NT2/D1 (cell line): ENCODE data around the gene SLC7A10.
A peak's percentile ranks its signal among the peaks of the same experiment; 100 is the strongest.

Experiments
- DNase-seq: peaks from one replicate; pipeline ENCODE4 v3.0.0-alpha.2; 2011; ENCODE audit warnings: low read depth, low spot score
- H3K27me3 ChIP-seq: 2 replicates; pipeline ENCODE4 v1.6.0; 2011; ENCODE audit warnings: mild to moderate bottlenecking; ENCODE audit not compliant: insufficient read length, insufficient read depth
- H3K36me3 ChIP-seq: 2 replicates; pipeline ENCODE4 v1.6.1; 2011; ENCODE audit warnings: mild to moderate bottlenecking, low read length, mixed read lengths; ENCODE audit not compliant: insufficient read depth, insufficient read length
- H3K4me1 ChIP-seq: 2 replicates; pipeline ENCODE4 v1.5.1; 2011; ENCODE audit not compliant: insufficient read depth, insufficient read length
- H3K4me3 ChIP-seq: 2 replicates; pipeline ENCODE4 v1.5.1; 2011; ENCODE audit warnings: low read depth; ENCODE audit not compliant: insufficient read length
- H3K9ac ChIP-seq: 2 replicates; pipeline ENCODE4 v1.6.0; 2011; ENCODE audit warnings: low read depth; ENCODE audit not compliant: insufficient read length
- H3K9me3 ChIP-seq: 2 replicates; pipeline ENCODE4 v1.5.1; 2011; ENCODE audit warnings: mild to moderate bottlenecking, low read length; ENCODE audit not compliant: insufficient read depth
- SUZ12 ChIP-seq: IDR thresholded peaks from 2 replicates; pipeline ENCODE4 v1.6.1; 2011; ENCODE audit not compliant: insufficient read length, insufficient read depth; ENCODE audit errors: extremely low read depth
- YY1 ChIP-seq: IDR thresholded peaks from 2 replicates; pipeline ENCODE4 v1.6.1; 2011; ENCODE audit not compliant: insufficient read length, insufficient read depth
- ZNF274 ChIP-seq: IDR thresholded peaks from 2 replicates; pipeline ENCODE4 v1.6.1; 2011; ENCODE audit warnings: mild to moderate bottlenecking, low read depth, low read length

Gene SLC7A10

DNA sequence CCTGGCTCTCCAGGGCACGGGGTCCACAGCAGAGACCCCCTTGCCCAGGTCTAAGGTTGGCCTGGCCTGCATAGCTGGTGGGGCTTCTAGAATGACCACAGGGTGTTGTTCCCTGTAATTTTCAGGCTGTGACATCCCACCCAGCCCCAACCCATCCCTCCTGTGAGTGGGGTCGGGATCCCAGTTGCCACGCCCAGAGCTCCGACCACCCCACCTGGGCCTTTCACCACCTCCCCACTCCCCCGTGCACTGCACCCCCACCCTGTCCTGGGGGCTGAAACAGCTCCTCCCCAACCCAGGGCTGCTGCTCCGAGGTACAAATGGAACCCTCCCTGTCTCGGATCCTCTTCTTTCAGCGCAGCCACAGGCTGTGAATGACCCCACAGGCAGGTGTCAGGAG is 8.4 kb upstream of the SLC7A10 start:
- H3K9ac ChIP-seq: no peak overlapping the region
- H3K4me3 ChIP-seq: no peak overlapping the region
- TF ChIP-seq SUZ12 (no peak), ZNF274 (no peak), YY1 (no peak)
- H3K27me3 ChIP-seq: peaks cover 5% of the 10 kb centered on the region
- H3K36me3 ChIP-seq: no peaks in the 10 kb centered on the region
- no peaks in the 10 kb centered on the region for H3K4me1 ChIP-seq
- peaks cover 7% of the 10 kb centered on the region; the same call in 1 of the 2 replicates for H3K9me3 ChIP-seq
- no peak for DNase-seq

DNA sequence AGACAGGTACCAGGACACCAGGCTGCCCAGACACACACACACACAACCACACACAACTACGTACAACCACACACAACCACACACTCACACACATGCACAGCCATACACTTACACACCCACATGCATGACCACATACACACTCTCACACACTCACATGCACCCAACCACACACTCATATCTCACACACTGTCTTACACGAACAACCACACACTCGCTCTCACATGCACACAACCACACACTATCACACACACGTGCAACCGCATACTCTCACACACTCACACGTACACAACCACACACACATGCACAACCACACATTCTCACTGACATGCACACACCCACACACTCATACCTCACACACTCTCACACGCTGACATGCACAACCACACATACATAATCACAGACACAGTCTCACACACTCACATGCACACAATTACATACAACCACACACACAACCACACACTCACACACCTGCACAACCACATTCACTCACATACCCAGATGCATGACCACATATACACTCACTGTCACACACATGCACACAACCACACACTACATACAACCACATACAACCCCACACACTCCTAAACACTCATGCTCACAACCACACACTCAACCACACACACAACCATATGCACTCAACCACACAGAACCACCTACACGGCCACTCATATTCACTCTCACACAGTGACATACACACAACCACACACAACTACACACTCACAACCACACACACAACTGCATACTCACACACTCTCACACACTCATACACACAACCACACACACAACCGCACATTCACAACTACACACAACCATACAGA is 7.6 kb upstream of the SLC7A10 start:
- TF ChIP-seq SUZ12 (no peak), ZNF274 (no peak), YY1 (no peak)
- H3K4me1 ChIP-seq: no peaks in the 10 kb centered on the region
- no peak for DNase-seq
- H3K36me3 ChIP-seq: no peaks in the 10 kb centered on the region
- no peak overlapping the region for H3K9ac ChIP-seq
- H3K9me3 ChIP-seq: peaks cover 15% of the 10 kb centered on the region
- no peak overlapping the region for H3K4me3 ChIP-seq
- H3K27me3 ChIP-seq: peaks cover 5% of the 10 kb centered on the region

DNA sequence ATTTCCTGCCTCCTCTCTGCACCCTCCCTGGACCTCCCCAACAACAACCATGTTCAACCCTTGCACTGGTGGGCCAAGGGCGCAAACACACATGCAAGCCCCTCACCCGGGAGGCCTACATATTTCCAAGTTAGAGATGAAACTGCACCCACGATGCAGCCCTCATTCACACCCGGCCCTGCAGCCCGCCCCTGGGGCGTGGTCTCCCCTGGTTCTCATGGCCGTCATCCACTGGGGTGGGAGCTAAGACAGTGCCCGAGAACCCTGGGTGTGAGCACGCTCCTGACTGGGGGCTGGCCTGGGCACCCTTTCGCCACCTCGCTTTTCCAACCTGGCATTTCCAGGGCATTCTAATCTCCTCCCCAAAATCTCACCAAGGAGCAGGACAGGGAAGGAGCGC is 7.0 kb upstream of the SLC7A10 start:
- DNase-seq: no peak
- Histone ChIP-seq H3K4me1 (no peaks in the 10 kb centered on the region), H3K9me3 (peaks cover 21% of the 10 kb centered on the region), H3K27me3 (peaks cover 5% of the 10 kb centered on the region), H3K9ac (no peak overlapping the region), H3K4me3 (no peak overlapping the region), H3K36me3 (no peaks in the 10 kb centered on the region)
- TF ChIP-seq YY1: no peak
- TF ChIP-seq SUZ12: no peak
- TF ChIP-seq ZNF274: no peak

DNA sequence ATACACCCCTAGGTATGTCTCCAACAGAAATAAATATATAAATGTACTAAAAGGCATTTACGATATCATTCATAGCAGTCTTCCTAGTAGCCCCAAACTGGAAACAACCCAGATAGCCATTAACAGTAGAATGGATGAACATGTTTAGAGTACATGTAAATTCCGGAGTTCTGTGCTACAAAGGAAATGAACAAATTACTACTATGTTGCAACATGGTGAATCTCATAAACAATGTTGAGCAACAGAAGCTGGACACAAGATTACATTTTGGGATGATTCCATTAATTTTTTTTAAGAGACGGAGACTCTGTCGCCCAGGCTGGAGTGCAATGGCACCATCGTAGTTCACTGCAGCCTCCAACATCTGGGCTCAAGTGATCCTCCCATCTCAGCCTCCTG is 5.9 kb upstream of the SLC7A10 start:
- H3K9me3 ChIP-seq: peaks cover 23% of the 10 kb centered on the region
- H3K4me3 ChIP-seq: no peak overlapping the region
- no peak for DNase-seq
- no peak for TF ChIP-seq YY1
- TF ChIP-seq SUZ12: no peak
- no peak for TF ChIP-seq ZNF274
- H3K27me3 ChIP-seq: peaks cover 5% of the 10 kb centered on the region
- H3K9ac ChIP-seq: no peak overlapping the region
- H3K4me1 ChIP-seq: no peaks in the 10 kb centered on the region
- no peaks in the 10 kb centered on the region for H3K36me3 ChIP-seq

DNA sequence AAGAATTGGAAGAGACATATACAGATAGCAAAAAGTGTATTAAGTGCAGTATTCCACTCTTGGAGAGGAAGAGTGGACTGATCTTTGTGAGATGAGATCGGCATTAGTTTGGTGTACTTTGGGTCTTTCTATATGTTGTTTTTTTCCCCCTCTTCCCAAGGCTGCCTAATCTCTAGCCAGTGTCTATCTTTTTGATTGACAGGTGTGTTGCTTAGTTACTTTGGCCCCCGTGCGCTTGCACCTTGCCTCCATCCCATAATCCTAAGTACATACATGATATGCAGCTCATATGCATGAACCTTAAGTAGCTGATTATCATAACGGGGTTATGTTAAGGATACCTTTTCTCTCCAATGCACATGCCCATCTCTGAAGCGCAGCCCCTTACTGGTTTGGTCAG is 4.3 kb upstream of the SLC7A10 start:
- peaks cover 23% of the 10 kb centered on the region for H3K9me3 ChIP-seq
- no peak for DNase-seq
- H3K9ac ChIP-seq: no peak overlapping the region
- H3K27me3 ChIP-seq: peaks cover 18% of the 10 kb centered on the region
- H3K4me1 ChIP-seq: peaks cover 2% of the 10 kb centered on the region
- no peak overlapping the region for H3K4me3 ChIP-seq
- no peaks in the 10 kb centered on the region for H3K36me3 ChIP-seq
- no peak for TF ChIP-seq YY1
- TF ChIP-seq ZNF274: no peak
- TF ChIP-seq SUZ12: no peak

DNA sequence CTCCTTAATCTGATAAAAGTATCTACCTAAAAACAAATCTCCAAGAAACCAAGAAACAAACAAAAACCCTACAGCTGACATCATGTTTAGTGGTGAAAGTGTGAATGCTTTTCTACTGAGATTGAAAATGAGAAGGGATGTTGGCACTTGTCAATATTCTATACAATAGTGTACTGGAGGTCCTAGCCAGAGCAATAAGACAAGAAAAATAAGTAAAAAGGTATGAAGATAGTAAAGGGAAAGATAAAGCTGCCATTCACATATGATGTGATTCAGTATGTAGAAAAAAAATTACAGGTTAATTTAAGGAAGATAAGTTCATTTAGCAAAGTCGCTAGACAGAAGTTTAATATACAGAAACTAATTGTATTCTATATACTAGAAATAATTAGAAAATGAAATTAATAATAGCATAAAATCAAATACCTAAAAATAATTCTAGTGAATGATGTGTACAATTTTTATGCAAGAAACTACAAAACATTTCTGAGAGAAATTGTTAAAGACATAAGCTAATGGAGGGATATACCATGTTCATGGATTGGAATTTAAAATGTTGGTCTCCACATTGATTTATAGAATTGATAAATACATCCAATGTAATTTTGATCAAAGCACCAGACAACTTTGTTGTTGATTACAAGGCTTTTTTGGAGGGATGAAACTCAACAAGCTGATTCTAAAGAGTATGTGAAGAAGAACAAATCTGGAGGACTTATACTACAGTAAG is 2.4 kb upstream of the SLC7A10 start:
- peaks cover 2% of the 10 kb centered on the region for H3K4me1 ChIP-seq
- DNase-seq: no peak
- no peak overlapping the region for H3K9ac ChIP-seq
- H3K27me3 ChIP-seq: peaks cover 25% of the 10 kb centered on the region
- TF ChIP-seq ZNF274 (no peak), YY1 (no peak)
- peaks cover 23% of the 10 kb centered on the region for H3K9me3 ChIP-seq
- no peak overlapping the region for H3K4me3 ChIP-seq
- no peaks in the 10 kb centered on the region for H3K36me3 ChIP-seq

DNA sequence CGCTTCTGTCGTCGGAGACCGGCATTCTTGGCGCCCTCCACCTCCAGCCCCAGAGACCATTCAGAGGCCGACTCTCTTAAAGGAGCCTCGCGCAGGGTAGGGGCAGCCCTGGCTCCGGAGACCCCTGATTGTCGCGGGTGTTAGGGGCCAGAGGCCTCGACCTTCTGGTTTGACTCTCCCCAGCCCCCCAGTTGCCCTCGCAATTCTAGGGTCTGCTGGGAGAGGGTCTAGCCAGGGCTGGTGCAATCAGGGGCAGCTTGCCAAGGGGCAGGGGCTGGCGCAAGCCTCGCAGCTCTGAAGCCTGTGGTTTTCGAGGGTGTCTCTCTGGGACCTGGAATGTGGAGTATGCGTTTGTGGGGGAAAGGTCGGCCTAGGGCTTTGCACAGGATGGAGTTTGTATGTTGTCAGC is 1.6 kb upstream of the SLC7A10 start:
- H3K27me3 ChIP-seq: peaks cover 25% of the 10 kb centered on the region
- DNase-seq: no peak
- peaks cover 2% of the 10 kb centered on the region for H3K4me1 ChIP-seq
- H3K36me3 ChIP-seq: no peaks in the 10 kb centered on the region
- H3K9ac ChIP-seq: peak overlapping the region; percentile 51
- TF ChIP-seq YY1 (no peak), ZNF274 (no peak), SUZ12 (no peak)
- peaks cover 23% of the 10 kb centered on the region for H3K9me3 ChIP-seq
- H3K4me3 ChIP-seq: peak overlapping the region; percentile 37
